ENCODE results near the gene IPO7. TPM values are rescaled to one million over a fixed set of nuclear protein-coding genes. Genes with fewer than 3 reads are reported as not detected.
A peak's percentile ranks its signal among the peaks of the same experiment; 100 is the strongest.

Gene IPO7
- total RNA-seq, 1 experiment from 2014 or later: 205 TPM

GRCh38 chr11:9428706-9429105 is 44.3 kb downstream of the IPO7 start:
- Histone ChIP-seq H3K23me2 (ENCODE audit: insufficient read length, low read depth, low read length, poor library complexity, severe bottlenecking) (no peaks in the 10 kb centered on the region), H2BK15ac (ENCODE audit: low read depth, low read length) (no peak overlapping the region), H4K91ac (ENCODE audit: insufficient read length, low read depth, low read length) (no peak overlapping the region), H2BK20ac (ENCODE audit: low read depth, low read length, poor library complexity, severe bottlenecking) (no peak overlapping the region), H2AK5ac (ENCODE audit: insufficient read length, low read length) (no peak overlapping the region), H3K4me2 (ENCODE audit: insufficient read depth, insufficient read length, low read length) (no peak overlapping the region), H3K9me3 (ENCODE audit: control insufficient read depth, low read depth, low read length) (no peaks in the 10 kb centered on the region), H2BK5ac (ENCODE audit: insufficient read length, low read length) (no peak overlapping the region), H4K5ac (ENCODE audit: insufficient read length, low read depth, low read length) (no peak overlapping the region), H3K79me2 (ENCODE audit: insufficient read depth, low read length) (no peaks in the 10 kb centered on the region), H3K18ac (ENCODE audit: insufficient read length, low read depth, low read length) (no peak overlapping the region), H3K14ac (ENCODE audit: insufficient read depth, low read length) (no peak overlapping the region), H3K23ac (ENCODE audit: insufficient read length, low read depth, low read length) (no peak overlapping the region), H3K27ac (ENCODE audit: insufficient read length, low read depth, low read length) (no peak overlapping the region), H3K4ac (ENCODE audit: low read depth, low read length) (no peak overlapping the region), H4K20me1 (ENCODE audit: control insufficient read depth, insufficient read depth, insufficient read length) (no peaks in the 10 kb centered on the region), H3K27me3 (ENCODE audit: insufficient read depth, low read length) (no peaks in the 10 kb centered on the region), H2AFZ (ENCODE audit: low read length) (no peak overlapping the region), H2BK120ac (ENCODE audit: low read depth, low read length, poor library complexity, severe bottlenecking) (no peak overlapping the region), H3K9ac (ENCODE audit: extremely low read depth, insufficient read length, low read length) (no peak overlapping the region), H3K79me1 (ENCODE audit: insufficient read depth, low read depth, low read length, poor library complexity, severe bottlenecking) (no peaks in the 10 kb centered on the region), H3K4me1 (ENCODE audit: insufficient read depth, low read length) (no peaks in the 10 kb centered on the region), H4K8ac (replicated peaks; ENCODE audit: insufficient read length, low read depth, low read length) (no peak overlapping the region), H3K56ac (ENCODE audit: insufficient read length, low read depth, low read length) (no peak overlapping the region), H3T11ph (ENCODE audit: low read length) (no peak overlapping the region), H2BK12ac (ENCODE audit: insufficient read length, low read depth, low read length) (no peak overlapping the region)
- Mint-ChIP-seq H3K4me1 (no peaks in the 10 kb centered on the region), H3K36me3 (ENCODE audit: insufficient read depth in 1 of 3, low read depth in 3 of 3) (peaks cover 59 to 92% (median 89%) of the 10 kb centered on the region in 3 experiments), H3K9me3 (no peaks in the 10 kb centered on the region), H3K27me3 (ENCODE audit: low read depth) (no peaks in the 10 kb centered on the region), H3K27ac (peak overlapping the region in 1 of 3 experiments; percentile 18; a peak in 1 of 7 replicates), H3K4me3 (no peak overlapping the region)
- DNase-seq: no peak
- TF ChIP-seq, protein P1, sequence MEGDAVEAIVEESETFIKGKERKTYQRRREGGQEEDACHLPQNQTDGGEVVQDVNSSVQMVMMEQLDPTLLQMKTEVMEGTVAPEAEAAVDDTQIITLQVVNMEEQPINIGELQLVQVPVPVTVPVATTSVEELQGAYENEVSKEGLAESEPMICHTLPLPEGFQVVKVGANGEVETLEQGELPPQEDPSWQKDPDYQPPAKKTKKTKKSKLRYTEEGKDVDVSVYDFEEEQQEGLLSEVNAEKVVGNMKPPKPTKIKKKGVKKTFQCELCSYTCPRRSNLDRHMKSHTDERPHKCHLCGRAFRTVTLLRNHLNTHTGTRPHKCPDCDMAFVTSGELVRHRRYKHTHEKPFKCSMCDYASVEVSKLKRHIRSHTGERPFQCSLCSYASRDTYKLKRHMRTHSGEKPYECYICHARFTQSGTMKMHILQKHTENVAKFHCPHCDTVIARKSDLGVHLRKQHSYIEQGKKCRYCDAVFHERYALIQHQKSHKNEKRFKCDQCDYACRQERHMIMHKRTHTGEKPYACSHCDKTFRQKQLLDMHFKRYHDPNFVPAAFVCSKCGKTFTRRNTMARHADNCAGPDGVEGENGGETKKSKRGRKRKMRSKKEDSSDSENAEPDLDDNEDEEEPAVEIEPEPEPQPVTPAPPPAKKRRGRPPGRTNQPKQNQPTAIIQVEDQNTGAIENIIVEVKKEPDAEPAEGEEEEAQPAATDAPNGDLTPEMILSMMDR (conservative IDR thresholded peaks at IDR 0.05): no peak
- no CpG with 5 or more reads among the region's 1 CpG for WGBS (ENCODE audit: extremely low coverage, insufficient read length, low lambda C conversion rate)
